ENCODE results near the gene PARD3.

- TF ChIP-seq CTCF (IDR thresholded peaks at IDR 0.05; ENCODE audit: low read depth, low read length, poor library complexity, severe bottlenecking) (no peak), EZH2phosphoT487 (IDR thresholded peaks at IDR 0.05; ENCODE audit: borderline replicate concordance, low read length) (no peak)
These were observed 720.1 kb downstream of the PARD3 start for GRCh38 chr10:34094961-34095360.
